HG03342 (cell line): ENCODE results near the gene ATG10.
"Not testable (repeated sequence)": the region's sequence is repeated elsewhere in the genome, so short reads cannot be mapped to it uniquely, and the experiment has no call there.

Source experiments
- ATAC-seq: cut with Tn5 transposase; IDR thresholded peaks from one replicate; pipeline ENCODE4 v1.9.1; 2021; ENCODE audit warnings: mild to moderate bottlenecking, moderate library complexity; ENCODE audit not compliant: unreplicated experiment

The ATG10 gene

DNA sequence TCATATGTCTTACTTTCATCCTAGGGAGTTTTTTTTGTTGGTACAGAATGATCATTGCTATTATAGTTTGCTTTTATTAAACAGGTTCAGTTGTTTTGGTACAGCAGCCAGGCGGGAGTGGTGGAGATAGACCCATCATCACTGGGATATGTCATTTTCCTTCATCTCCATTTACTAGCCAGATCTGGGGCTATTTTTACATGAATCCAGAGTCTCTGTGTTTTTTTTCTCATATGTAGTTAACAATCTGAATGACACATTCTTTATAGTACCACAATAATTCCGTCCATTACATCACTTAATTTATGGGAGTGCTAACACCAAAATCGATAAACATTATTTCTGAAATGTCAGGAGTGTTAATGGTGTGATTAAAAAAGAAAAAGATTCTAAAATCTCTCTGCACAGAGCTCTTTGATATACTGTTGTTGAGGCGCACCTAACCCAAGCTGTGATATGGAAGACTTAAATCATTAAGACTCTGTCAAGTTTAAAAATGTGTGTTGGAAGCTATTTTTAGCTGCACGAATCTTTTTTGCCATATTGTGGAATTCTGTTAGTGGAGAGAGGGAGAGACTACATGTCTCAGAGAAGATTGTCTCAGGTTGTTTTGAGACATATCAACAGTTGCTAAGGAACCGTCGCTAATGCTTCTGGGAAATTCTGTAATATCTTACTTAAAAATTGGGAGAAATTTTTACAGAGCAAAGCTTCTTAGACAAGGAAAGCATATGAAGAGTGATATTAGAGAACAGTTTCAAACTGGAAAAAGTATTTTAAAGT is 246.7 kb downstream of the ATG10 start:
- ATAC-seq, result no peak

DNA sequence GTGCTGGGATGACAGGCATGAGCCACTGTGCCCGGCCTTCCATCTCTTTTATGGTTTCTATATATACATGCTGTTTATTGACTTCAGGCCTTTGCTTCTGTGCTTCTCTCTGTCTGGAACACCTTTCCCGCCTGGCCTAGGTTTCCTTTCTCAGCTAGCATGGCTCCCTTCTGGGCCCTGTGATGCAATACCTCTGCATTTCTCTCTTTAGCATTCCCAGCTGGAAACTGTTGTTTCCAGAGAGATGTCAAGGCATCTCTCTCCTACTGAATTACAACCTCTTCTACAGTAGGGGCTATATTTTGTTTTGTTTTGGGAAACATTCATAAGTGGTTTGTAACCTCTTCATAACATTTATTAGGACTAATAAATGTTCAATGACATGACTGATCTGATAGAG is 249.2 kb downstream of the ATG10 start:
- no peak for ATAC-seq

DNA sequence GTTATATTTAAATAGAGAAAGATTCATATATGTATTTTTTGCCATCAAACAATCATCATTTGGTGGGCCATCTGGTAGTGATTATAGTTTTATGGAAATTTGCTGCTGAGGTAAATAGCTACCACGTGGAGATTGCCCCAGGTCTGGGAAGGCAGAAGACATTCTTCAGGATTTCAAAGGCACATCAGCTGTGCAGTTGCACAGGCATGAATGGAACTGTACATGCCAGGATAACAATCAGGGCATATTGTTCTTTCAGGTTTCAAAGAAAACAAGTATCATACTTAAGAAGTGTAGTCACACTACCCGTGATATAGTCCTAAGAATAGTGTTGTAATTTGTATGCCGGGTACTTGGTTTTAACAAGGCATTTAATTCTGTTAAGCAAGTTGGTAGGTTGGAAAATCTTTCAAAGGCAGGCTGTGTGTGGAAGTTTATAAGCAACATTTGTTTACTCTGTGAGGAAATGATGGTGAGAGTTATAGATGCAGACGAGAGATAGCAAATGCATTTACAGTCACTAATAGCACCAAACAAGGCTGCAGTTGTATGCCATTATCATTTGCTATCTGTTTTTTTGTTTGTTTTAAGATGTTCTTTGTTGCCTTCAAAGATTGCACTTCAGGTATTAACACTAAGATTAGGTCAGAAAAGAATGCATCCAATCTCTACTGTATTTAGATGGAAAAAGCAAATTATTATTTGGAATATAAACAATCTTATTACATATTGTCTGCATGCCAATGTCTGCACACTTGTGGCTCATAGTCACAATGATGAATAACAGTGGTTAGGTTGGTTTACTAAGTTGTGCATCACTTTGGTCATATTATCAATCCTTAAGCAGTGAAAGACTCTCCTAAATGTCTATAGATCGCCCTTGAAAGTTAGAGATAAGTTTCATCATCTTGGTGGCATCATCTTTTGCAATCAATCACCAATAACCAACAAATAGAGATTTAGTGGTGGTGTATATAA is 251.1 kb downstream of the ATG10 start:
- no peak for ATAC-seq

DNA sequence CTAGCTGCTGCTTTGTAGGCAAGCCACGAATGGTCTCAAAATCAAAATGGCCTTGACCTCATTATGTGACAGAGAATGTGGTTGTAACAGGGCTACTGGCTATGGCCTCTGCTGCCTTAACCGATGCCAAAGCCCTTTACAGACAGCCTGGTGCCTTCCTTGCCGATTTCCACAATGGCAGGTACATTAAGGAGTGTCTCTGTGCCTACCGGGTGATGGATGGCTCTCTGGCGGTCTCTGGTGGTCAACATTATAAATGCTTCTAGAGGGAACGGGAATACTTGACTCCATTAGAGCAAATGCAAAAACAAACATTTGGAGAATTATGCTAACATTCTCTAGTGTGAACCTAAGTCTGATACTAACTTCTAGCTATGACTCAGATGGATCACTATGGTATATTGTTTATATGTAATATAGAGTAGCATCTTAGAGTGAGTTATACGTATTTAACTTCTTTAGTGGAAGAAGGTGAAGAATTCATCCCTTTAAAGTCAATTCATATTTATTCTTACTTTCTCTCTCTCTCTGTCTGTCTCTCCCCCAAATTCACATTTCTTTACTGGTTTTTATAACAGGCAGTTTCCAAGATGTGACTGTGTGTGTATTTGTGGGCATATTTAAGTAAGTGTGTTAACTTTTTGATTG is 253.8 kb downstream of the ATG10 start:
- ATAC-seq, result peak; percentile 95

DNA sequence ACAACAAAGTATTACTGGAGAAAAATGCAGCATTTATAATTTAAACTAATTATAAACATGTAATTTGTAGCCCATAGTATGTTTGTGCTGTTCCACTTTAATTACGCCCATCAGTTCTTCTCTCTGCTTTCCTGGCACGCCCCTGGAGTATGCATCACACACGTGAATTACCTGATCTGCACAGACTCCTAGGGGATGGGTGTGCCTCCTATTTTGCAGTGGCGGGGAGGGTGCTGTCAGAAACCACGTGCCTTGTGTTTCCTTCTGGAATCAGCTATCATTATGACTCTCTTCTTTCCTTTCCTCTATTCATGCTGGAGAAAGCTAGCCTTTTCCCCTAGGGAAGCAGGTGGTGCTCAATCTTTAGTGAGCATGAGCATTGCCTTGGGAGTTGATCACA is 263.1 kb downstream of the ATG10 start:
- ATAC-seq, result no peak

DNA sequence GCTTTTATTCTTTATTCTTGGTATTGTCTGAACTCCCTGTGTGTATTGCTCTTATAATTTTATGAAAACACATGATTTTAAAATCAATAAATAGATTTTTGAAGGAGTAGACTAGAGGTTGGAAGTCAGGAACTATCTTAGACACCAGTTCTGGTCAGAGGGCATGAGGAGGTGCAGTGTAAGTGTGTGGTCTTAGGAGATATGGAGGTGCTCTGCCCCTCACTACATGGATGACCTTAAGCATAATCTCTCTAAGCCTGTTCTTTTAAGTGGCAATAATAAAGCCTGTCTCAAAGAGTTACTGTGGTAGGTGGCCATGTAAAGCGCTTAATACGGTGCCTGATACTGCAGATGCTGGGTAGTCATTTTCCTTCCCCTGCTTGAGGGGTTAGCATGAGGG is 272.3 kb downstream of the ATG10 start:
- no peak for ATAC-seq

DNA sequence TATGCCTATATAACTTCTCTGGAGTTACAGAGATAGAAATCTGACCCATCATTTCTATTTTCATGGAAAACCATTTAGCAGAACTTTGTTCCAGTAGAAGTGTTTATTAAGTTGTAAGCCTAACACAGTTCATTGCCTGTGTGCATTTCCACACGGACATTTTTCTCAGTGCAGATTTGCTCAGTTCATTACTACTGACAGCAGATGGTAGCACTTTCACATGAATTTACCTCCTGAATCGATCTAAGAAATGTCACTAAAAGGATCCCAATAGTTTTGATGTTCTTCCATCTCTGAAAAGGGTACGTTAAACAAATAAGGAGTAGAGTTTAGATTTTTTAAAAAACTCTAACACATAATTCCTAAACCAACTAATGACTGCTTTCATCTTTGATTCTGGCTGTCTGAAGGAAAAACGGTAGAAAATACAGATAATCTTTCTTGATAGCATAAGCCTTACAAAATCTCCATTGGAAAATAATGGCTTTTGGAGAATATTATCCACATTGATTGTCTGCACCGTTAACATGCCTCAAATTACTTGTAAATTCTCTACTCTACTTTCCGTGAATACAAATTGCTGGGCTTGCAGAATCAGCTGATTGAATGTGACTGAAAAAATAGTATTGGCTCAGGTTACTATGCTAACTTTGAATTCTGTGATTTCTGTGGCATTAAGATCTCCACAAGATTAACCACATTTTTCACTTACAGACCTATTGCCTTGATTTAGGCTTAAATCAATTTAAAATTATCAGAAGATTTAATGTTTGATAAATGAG is 273.2 kb downstream of the ATG10 start:
- ATAC-seq, result no peak

DNA sequence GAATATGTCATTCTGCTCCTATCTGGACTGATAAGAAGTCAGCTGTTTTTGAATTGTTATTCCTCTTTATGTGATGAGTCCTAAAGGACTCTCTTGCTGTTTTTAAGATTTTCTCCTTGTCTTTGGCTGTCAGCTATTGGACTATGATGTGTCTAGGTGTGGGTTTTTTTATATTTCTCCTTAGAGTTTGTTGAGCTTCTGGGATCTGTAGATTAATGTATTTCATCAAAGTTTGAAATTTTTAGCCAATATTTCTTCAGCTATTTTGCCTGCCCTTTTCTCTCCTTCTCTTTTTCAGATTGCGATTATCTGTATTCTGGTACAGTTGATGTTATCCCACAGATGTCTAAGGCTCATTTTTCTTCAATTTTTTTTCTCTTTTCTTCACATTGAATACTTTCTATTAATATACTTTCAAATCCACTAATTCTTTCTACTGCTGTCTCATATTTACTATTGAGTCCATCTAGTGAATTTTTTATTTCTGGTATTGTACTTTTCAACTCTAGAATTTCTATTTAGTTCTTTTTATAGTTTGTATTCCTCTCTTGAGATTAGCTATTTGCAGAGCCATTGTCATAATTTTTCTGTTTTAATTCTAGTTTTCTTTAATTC is 275.2 kb downstream of the ATG10 start:
- no peak for ATAC-seq

DNA sequence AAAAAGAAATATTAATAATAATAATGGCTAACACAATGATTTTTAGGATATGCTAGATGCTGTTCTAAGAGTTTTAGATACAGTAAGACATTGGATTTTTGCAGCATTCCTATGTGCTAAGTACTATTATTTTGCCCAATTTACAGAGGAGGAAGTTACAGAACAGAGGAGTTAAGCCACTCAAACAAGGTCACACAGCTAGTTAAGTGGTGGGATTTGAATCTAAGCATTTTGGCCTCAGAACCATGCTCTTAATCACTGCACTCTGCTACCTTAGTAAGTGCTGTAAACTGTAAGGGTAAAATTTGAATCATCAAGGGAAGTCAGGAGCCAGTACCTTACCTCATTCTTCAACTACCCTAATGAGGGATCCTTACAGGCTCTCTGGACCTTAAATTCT is 280.9 kb downstream of the ATG10 start:
- no peak for ATAC-seq

DNA sequence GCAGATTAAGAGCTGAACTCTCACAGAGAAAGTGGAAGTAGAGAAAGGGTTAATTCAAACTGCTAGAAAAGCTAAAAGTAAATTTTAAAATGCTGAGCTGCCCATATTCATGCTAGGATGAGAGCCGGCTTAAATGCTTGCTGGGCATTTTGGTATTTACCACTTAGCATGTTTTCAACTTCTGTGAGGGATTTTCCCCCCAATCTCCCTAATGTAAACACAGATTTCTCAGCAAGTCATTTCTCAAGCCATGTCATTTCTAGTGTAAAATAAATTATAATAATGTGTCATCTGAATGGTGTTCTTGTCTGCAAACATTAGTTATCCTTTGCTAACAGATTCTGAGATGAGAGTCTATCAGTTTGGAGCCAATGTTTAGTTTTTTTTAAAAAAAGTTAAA is 284.0 kb downstream of the ATG10 start:
- no peak for ATAC-seq

DNA sequence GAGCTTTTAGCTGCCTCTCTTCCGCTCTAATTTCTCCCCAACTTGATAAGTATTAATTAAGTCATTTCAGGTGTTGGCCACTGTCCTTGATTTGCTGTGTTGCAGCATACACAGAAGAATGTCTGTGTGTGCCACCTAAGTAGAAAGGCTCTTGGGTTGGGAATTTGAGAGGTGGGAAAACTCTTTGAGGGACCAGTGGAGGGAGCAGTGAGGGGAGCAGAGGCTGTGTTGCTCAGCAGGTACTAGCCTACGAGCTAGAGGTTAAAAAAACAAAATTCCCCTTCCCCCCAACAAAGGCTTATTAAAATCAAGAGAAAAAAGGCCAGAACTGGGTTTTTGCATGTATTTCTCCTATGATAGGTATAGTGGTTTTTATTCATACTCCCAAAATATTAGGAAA is 285.4 kb downstream of the ATG10 start:
- ATAC-seq, result no peak

DNA sequence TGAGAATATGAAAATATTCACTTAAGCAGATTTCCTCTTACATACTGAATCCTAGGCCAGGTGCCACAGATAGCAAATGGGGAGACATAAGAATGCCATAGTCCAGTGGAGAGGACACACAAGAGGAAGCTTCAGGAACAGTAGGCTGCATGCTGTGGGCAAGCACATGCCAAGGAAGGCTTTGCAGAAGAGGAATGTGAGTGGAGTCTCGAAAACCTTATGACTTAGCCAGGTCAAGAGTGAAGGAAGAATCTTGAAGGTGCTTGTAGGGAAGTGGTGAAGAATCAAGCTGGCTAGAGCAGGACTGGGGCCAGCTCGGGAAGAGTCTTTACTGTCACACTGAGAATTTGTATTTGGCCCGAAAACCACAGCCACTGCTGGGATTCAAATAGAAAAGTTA is 285.9 kb downstream of the ATG10 start:
- ATAC-seq, result no peak

DNA sequence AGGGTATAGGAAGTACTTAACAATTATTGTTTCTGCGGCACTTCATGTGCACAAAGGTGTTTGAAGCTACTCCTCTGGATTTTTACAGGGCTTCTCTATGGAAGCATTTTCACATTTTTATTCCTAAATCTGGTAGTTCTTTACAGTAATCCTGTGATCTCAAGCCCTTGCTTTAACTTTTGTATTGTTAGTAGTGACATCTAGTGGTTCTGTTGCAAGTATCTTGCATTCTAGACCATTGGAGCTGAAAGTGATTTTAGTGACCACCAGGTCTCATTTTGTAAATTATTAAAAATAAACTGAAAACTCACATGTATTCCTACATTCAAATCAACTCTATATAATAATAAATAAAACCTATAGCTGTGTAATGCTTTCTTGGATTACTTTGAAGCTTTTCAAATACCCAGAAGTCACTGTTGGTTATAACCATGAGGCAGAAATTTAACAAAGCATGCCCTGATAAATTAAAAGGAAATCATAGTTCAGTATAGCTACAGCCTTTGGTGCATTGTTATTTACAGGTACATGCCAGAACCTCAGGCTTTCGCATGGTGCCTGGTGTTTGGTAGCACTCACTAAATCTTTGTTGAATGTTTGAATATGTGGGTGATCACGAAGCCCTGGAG is 287.5 kb downstream of the ATG10 start:
- no peak for ATAC-seq

DNA sequence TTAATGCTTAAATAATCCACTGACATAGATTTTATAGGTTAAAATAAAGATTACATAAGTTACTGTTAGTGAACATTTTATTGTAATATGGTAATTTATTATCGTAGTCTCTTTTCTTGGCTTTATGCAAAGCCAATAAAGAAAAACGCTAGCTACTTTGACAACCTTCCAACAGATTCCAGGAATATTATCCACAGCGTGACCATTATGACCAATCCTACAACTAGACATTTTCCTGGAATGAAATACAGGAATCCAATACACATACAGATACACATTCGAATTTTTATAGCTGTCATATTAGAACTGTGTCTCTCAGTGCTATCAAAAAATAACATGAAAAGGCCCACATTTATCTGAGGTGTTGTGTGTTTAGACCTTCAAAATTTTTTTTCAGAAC is 293.2 kb downstream of the ATG10 start:
- no peak for ATAC-seq

DNA sequence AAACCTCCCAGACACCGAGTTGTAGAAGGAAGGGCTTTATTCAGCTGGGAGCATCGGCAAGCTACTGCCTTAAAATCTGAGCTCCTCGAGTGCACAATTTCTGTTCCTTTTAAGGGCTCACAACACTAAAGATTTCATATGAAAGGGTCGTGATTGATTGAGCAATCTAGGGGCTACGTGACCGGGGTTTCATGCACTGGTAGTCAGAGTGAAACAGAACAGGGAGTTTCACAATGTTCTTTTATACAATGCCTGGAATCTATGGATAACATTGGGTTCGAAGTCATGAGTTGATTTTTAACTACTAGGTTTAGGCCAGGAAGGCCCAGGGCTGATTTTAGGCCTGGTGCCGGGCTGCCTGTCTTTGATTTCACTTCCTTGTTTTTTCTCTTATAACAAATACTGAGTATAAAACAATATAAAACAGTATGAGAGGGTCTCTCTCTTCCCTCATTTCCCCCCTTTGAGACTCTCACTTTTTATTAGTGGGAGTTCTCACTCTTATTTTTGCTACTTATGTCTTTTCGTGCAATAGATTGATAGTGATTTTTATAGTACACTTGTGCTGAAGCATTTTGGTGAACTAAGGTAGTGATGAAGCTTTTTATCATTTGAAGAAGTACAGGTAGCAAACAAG is 295.6 kb downstream of the ATG10 start:
- ATAC-seq, result not testable (repeated sequence)

DNA sequence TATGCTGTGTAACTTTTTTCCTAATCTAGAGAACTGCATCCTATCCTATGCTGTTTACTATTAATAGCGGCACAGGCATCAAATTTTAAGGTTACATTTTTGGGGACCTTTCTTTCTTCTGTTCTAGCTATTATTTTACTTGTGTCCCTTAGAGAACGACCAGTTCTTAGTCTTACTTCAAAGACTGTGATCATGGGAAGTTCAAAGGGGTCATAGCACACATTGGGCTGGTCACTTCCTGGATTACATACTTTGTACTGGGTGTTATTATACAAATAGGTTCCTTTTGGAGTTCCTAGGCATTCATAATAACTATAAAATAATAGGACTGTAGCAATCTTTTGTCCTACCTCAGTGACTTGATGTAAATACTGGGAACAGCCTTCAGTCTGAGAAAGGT is 297.5 kb downstream of the ATG10 start:
- ATAC-seq, result not testable (repeated sequence)

DNA sequence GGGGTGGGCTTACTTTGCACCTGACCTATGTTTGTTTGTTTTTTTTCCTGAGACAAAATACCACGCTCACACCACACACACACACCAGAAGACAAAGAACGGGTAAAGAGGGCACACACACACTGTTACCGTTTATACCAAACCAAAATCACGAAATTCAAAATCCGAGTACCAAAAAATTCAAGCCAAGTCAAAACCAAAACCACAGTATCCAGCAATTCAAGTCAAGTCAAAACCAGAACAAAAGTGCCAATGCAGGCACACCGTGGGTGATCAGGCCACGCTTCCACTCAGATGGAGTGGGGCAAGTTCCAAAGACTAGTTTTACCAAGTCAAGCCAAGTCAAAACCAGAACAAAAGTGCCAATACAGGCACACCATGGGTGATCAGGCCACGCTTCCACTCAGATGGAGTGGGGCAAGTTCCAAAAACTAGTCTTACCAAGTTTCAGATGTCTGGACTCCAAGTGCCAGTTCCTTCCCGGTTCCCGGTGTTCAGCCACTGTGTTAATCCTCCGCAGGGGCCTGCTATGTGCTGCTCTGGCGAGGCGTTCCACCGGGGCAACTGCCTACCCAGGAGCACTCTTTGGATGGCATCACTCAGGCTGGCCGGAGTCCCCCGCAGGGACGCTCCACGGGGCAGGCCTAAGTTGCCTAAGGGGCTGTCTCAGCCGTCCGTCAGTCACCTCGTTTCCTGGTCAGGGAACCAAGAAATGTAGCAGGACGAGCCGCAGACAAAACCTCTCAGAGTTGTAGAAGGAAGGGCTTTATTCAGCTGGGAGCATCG is 300.9 kb downstream of the ATG10 start:
- ATAC-seq, result not testable (repeated sequence)

DNA sequence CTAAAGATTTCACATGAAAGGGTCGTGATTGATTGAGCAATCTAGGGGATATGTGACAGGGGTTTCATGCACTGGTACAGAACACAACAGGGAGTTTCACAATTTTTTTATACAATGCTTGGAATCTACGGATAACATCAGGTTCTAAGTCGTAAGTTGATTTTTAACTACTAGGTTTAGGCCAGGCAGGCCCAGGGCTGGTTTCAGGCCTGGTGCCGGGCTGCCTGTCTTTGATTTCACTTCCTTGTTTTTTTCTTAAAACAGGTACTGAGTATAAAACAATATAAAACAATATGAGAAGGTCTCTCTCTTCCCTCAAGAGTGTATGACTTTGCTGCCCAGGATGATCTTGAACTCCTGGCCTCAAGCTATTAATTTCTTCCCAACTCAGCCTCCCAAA is 301.6 kb downstream of the ATG10 start:
- not testable (repeated sequence) for ATAC-seq
